ENCODE measurements around the gene INCA1.
A peak's percentile ranks its signal among the peaks of the same experiment; 100 is the strongest.

DNA sequence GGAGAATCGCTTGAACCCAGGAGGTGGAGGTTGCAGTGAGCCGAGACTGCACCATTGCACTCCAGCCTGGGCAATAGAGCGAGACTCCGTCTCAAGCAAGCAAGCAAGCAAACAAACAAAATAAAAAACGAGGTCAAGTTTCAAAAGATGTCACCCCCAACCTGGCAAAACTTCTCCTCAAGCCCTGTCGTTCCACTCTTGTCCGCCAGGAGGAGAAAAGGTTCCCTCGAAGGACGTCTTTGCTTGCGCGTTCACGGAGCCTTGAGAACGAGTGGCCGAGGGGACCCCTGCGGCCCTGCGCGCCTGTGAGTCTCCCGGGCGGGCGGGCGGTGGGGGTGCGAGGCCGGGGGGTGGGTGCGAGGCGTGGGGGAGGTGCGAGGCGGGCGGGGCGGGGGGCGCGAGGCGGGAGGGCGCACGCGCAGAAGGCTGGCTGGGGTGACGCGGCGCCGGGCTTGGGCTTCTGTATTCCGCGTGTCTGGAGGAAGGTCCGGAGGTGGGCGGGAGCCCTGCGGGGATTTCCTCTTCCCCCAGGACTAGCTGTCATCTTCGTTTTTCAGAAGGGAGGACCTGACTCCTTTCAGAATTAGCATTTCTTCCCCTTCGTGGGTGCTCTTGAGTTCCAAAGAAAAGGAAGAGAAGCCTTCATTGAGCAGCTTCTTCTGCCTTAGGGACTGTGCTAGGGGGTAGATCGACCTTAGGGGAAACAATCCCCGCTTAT is 34.2 kb upstream of the INCA1 start:
- TF ChIP-seq, protein P1, sequence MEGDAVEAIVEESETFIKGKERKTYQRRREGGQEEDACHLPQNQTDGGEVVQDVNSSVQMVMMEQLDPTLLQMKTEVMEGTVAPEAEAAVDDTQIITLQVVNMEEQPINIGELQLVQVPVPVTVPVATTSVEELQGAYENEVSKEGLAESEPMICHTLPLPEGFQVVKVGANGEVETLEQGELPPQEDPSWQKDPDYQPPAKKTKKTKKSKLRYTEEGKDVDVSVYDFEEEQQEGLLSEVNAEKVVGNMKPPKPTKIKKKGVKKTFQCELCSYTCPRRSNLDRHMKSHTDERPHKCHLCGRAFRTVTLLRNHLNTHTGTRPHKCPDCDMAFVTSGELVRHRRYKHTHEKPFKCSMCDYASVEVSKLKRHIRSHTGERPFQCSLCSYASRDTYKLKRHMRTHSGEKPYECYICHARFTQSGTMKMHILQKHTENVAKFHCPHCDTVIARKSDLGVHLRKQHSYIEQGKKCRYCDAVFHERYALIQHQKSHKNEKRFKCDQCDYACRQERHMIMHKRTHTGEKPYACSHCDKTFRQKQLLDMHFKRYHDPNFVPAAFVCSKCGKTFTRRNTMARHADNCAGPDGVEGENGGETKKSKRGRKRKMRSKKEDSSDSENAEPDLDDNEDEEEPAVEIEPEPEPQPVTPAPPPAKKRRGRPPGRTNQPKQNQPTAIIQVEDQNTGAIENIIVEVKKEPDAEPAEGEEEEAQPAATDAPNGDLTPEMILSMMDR (IDR thresholded peaks at IDR 0.05), result peak; percentile 56 to 90 (median 84)
- no peak for TF ChIP-seq POLR2A (IDR thresholded peaks at IDR 0.05)

Data from testis (tissue), 2 donors.